NCI-H1436 (cell line): ENCODE measurements around the gene ASZ1.

Experiments used
- DNase-seq: peaks from one replicate; lab custom pipeline; 2025; lab: John Stamatoyannopoulos, UW

ASZ1 gene

GRCh38 chr7:117338020-117338419, 89.3 kb downstream of the ASZ1 start:
- no peak for DNase-seq

DNA sequence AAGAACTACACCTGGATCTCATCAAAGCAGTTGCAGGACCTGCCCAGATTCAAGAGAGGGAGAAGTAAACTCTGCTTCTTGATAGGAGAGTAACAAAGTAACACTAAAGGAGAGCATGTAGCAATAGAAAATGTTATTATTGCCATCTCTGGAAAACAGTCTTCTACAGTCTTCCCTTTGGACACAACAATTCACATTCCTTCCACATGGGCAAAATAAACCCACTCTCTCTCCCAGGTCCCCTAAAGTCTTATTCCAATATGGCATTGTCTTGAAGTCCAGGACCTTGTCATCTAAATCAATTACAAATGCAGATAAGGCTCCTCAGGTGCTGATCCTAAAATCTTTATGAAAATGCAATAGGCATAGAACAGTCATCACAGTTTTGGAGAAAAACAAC, 94.1 kb downstream of the ASZ1 start:
- DNase-seq = no peak

DNA sequence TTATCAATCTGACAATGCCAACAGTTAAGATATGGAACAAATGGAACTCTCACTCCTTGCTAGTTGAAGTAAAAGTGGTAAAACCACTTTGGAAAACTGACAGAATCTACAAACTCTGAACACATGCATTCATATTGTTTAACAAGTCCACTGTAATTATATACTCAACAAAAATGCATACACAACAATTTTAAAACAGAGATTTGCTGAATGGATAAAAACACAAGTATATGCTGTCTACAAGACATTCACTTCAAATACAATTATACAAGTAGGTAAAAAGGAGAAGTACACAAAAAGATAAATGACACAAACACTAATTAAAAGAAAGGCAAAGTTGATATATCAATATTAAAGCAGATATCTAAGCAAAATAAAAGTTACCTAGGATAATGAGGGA, 95.3 kb downstream of the ASZ1 start:
- DNase-seq = no peak

DNA sequence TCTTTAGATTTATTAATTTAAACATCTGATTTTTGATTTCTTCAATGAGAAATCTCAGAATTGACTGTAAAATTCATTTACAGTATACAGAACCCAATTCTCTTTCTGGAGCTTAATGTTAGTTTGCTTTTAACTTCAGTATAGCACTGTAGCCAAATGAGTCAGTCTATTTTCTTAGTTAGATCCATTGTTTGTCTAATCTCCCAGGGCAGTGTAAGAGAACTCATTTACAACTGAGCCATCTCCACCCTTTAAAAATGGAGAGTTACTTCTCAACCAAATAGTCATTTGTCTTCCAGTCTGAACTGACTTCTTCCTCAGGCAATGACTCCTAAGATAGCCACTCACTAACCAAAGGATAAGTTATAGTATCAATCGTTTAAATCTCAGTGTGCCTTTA, 101.5 kb downstream of the ASZ1 start:
- no peak for DNase-seq

- no peak for DNase-seq
Observed at GRCh38 chr7:117324960-117325359, 102.3 kb downstream of the ASZ1 start.

DNA sequence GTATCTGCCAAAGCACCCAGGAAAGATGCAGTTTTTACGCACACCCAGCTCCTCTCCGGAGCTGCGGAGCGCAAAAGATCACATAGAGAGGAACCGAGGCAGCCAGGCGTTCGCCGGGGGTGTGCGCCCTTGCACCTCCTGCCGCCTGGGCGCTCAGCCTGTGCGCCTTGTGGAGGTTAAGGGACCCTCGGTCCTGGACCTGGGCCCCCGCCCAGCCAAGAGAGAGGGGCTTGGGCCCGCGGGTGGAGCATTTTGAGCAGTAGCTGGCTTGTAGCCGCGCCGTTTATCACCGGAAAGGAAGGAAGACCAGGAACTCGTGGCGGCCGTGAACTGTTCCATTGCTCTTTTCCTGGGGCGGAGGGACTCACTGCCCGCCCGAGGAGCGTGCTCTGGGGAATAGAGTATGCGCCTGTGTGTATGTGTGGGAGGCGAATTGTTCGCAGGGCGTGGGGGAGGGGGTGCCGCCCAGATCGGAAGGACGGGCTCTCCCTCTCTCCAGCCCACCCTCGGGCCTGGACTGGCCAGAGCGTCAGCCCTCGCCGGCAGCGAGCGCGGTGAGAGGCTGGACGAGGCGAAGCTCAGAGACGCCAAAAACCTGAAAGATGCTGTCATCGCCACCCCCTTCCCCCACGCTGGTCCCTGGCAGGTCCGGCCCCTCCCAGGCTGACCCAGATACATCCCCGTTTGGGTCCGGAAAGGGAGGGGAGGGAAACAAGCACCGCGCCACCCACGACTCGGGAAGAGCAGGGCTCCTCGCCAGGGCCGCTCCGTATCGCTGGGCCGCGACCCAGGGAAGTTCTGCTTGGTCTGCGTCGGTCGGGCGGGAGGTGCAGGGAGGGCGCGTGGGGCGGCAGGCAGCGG, 103.2 kb downstream of the ASZ1 start:
- DNase-seq = no peak

- no peak for DNase-seq
Observed at GRCh38 chr7:117323305-117323850, 103.9 kb downstream of the ASZ1 start.

DNA sequence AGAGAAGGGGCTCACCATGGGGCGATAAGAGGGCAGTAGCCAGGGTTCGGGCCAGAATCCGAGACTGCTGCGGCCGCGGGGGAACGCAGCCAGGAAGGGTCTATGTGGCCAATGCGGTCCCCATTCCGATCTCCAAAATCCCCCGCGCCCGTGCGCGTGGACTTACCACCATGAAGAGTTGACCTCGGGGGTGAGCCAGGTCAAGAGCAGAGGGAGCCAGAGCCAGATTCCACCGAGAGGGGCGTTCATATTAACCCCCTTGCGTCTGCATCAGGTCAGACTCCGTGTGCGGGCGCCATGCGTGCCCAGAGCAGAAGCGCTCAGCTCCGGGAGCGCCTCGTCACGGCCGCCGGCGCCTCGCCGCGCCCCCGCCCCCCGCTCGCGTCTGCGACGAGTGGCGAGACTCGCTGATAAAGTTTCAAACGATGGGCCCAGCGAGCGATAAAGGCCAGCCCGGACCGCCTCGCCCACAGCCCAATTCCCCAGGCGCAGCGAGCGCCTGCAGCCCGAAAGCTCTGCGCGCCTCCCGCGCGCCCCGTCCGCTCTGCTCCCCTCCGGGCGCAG, 104.5 kb downstream of the ASZ1 start, which contains the start of gene WNT2:
WNT2 (minus strand) TSS at position 318 of the 564 bp plus-strand sequence; CDS start at position 249, 69 bp downstream.
- DNase-seq = no peak

DNA sequence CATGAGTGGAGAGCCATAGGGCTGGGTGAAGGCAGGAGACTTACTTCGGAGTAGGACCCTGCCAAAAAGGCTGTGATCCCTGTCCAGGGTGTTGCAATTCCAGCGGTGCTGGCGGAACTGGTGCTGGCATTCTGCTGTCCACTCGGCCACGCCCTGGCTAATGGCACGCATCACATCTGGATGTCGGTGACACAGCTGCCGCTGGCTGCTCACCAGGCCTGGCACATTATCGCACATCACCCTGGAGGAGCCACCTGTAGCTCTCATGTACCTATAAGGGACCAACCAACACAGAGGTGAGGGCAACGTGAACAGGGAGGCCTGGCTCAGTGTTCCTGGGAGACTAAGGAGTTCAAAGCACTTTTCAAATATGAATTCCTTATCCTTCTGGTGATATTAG, 106.8 kb downstream of the ASZ1 start:
- no peak for DNase-seq

DNA sequence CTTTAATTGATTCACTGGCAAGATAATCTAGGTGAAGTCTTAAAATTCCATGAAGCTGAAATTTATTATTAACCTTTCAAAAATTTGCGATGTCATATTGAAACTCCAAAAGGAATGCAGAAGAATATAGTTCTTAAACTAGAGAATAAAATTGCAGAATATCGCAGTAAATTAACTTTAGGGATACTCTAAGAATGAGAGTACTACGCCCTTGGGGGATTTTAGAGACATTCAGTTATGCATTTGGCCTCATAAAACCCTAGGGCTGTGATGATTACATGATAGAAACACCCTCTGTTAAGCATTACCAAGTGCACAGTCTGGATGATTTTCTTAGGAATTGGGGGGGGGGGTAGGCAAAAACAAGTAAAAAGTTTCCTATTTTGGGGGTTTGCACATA, 108.1 kb downstream of the ASZ1 start:
- no peak for DNase-seq

GRCh38 chr7:117313582-117313981, 113.7 kb downstream of the ASZ1 start:
- DNase-seq = no peak
